Neural progenitor cell (in vitro differentiated cells): ENCODE results near the gene SVBP.

ENCODE experiments used
- CTCF ChIP-seq: fragments of 200-600 bp; sonication (generic); IDR thresholded peaks from 2 replicates; pipeline ENCODE4 v1.5.1; 2017; ENCODE audit warnings: antibody characterized with exemption, mild to moderate bottlenecking
- EZH2 ChIP-seq: fragments of 200-600 bp; sonication (generic); IDR thresholded peaks from 2 replicates; pipeline ENCODE4 v1.6.1; 2017; ENCODE audit warnings: antibody characterized with exemption, mild to moderate bottlenecking, moderate library complexity
- EZH2phosphoT487 ChIP-seq: fragments of 200-600 bp; sonication (generic); IDR thresholded peaks from 2 replicates; pipeline ENCODE4 v1.6.1; 2017; ENCODE audit warnings: antibody characterized with exemption

GRCh38 chr1:42844592-42845140, 27.5 kb upstream of the SVBP start:
- TF ChIP-seq EZH2phosphoT487: no peak
- TF ChIP-seq CTCF: no peak
- TF ChIP-seq EZH2: no peak
